ENCODE measurements around the gene CBY1. TPM values are rescaled to one million over a fixed set of nuclear protein-coding genes. Genes with fewer than 3 reads are reported as not detected.

The CBY1 gene
- total RNA-seq, 4 donors from 2014 or later = 21.0 to 46.6 (median 31.7) TPM

DNA sequence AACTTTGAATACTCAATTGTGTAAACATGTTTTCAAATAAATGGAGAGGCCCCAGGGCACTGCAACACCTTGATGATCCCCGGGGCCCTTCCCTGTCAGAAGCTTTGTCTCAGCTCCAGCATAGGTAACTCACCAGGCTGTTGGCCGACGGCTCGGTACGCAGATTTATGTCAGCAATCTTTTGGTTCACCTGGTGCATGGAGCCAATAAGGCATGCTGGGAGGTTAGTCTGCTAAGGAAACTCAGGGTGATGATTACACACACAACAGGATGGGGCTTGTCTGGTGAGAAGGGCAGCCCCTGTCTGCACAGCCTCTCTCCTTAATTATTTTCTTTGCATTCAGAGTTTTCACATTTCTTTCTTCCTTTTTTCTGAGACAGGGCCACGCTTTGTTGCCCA is 11.0 kb upstream of the CBY1 start:
- WGBS, 2 donors (ENCODE audit: low coverage in 1 of 2) = 92 to 100% methylated on average over 1 to 6 of the region's 6 CpGs
- H3K4me3 ChIP-seq = no peak overlapping the region
- ATAC-seq = no peak
- no peak for TF ChIP-seq EP300 (IDR thresholded peaks at IDR 0.05)
- TF ChIP-seq, protein P1, sequence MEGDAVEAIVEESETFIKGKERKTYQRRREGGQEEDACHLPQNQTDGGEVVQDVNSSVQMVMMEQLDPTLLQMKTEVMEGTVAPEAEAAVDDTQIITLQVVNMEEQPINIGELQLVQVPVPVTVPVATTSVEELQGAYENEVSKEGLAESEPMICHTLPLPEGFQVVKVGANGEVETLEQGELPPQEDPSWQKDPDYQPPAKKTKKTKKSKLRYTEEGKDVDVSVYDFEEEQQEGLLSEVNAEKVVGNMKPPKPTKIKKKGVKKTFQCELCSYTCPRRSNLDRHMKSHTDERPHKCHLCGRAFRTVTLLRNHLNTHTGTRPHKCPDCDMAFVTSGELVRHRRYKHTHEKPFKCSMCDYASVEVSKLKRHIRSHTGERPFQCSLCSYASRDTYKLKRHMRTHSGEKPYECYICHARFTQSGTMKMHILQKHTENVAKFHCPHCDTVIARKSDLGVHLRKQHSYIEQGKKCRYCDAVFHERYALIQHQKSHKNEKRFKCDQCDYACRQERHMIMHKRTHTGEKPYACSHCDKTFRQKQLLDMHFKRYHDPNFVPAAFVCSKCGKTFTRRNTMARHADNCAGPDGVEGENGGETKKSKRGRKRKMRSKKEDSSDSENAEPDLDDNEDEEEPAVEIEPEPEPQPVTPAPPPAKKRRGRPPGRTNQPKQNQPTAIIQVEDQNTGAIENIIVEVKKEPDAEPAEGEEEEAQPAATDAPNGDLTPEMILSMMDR (IDR thresholded peaks at IDR 0.05) = no peak
- no peaks in the 10 kb centered on the region for H3K4me1 ChIP-seq
- H3K27ac ChIP-seq = no peak overlapping the region
- H3K36me3 ChIP-seq = no peaks in the 10 kb centered on the region
- no peaks in the 10 kb centered on the region for H3K9me3 ChIP-seq
- no peaks in the 10 kb centered on the region for H3K27me3 ChIP-seq

DNA sequence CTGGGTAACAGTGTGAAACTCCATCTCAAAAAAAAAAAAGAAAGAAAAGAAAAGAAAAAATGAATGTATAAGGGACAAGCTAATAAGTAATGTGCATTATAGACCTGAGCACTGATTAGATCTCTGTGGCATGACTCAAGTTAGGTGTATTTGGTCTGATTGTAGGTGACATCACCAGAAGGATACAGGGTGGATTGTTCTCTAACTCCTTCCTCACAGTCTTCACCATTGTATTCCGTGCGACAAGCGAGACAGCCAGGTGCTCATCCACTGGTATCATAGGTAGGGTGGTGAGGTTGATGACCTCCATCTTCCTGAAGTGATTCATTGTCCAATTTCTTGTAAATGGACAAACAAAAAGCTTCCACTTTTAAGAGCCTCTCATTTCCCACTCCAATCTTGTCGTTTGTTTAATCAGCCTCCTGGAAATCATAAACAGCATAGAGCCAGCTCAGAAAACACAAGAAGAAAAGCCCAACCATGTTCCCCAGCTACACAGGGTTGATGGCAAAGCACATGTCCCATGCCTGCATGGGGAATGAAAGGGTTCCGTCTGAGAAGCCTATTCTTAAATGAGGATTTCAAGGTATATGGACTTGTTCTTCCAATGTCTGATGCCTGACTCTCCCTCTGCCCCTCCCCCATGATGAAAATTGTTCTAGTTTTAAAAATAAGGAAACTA is 6.5 kb upstream of the CBY1 start:
- no peaks in the 10 kb centered on the region for H3K36me3 ChIP-seq
- WGBS, 2 donors (ENCODE audit: low coverage in 1 of 2) = 71 to 83% methylated on average over 5 of the region's 5 CpGs
- ATAC-seq = no peak
- no peak overlapping the region for H3K27ac ChIP-seq
- no peaks in the 10 kb centered on the region for H3K27me3 ChIP-seq
- TF ChIP-seq EP300 (IDR thresholded peaks at IDR 0.05) (no peak), POLR2A (IDR thresholded peaks at IDR 0.05) (no peak), POLR2AphosphoS5 (IDR thresholded peaks at IDR 0.05) (no peak)
- TF ChIP-seq, protein P1 (IDR thresholded peaks at IDR 0.05) = no peak
- H3K9me3 ChIP-seq = no peaks in the 10 kb centered on the region
- no peak overlapping the region for H3K4me3 ChIP-seq
- no peaks in the 10 kb centered on the region for H3K4me1 ChIP-seq

- ATAC-seq = no peak
- H3K9me3 ChIP-seq = no peaks in the 10 kb centered on the region
- H3K27ac ChIP-seq = no peak overlapping the region
Measured at GRCh38 chr22:38652859-38653258, 3.6 kb upstream of the CBY1 start.

DNA sequence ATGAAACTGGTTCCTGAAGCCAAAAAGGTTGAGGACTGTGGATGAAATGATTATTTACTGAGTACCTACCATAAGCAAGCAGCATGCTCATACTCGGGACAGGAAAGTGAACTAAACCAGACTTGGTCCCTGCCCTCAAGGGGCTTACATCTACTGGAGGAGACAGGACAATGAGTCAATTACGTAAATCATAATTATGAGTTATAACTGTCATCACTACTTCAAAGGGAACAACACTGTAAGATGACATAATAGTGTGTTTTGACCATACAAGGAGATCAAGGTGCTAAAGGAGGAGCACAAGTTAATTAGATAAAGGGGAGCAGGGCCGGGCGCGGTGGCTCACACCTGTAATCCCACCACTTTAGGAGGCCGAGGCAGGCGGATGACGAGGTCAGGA is 2.7 kb upstream of the CBY1 start:
- TF ChIP-seq, protein P1 (IDR thresholded peaks at IDR 0.05) = no peak
- TF ChIP-seq POLR2AphosphoS5 (IDR thresholded peaks at IDR 0.05) (no peak), EP300 (IDR thresholded peaks at IDR 0.05) (no peak), POLR2A (IDR thresholded peaks at IDR 0.05) (no peak)
- no peak for ATAC-seq

More at GRCh38 chr22:38652859-38653258, 3.6 kb upstream of the CBY1 start:
- Histone ChIP-seq H3K4me3 (no peak overlapping the region), H3K4me1 (peaks cover 0 to 18% (median 8%) of the 10 kb centered on the region in 3 donors), H3K36me3 (no peaks in the 10 kb centered on the region), H3K27me3 (no peaks in the 10 kb centered on the region)
- TF ChIP-seq, protein P1 (IDR thresholded peaks at IDR 0.05) = no peak
- TF ChIP-seq POLR2AphosphoS5 (IDR thresholded peaks at IDR 0.05) (no peak), POLR2A (IDR thresholded peaks at IDR 0.05) (no peak), EP300 (IDR thresholded peaks at IDR 0.05) (no peak)

More for the DNA sequence above, 2.7 kb upstream of the CBY1 start:
- H3K27me3 ChIP-seq = no peaks in the 10 kb centered on the region
- H3K36me3 ChIP-seq = no peaks in the 10 kb centered on the region
- H3K9me3 ChIP-seq = no peaks in the 10 kb centered on the region
- WGBS, 2 donors (ENCODE audit: low coverage in 1 of 2) = 94% methylated on average over 8 of the region's 8 CpGs; no CpG with 5 or more reads in 1 of the 2 donors
- peaks cover 0 to 27% (median 8%) of the 10 kb centered on the region in 3 donors for H3K4me1 ChIP-seq
- H3K4me3 ChIP-seq = no peak overlapping the region
- no peak overlapping the region for H3K27ac ChIP-seq
